AG20443 (cell line): ENCODE results near the gene SEMA4A.
A peak's percentile ranks its signal among the peaks of the same experiment; 100 is the strongest.
"Not testable (repeated sequence)": the region's sequence is repeated elsewhere in the genome, so short reads cannot be mapped to it uniquely, and the experiment has no call there.

Experiments used
- DNase-seq: peaks from one replicate; pipeline ENCODE4 v3.0.0; 2012; ENCODE audit warnings: low spot score, mixed read lengths

SEMA4A gene

GRCh38 chr1:156160000-156160742 is 6.8 kb downstream of the SEMA4A start:
- DNase-seq, result no peak

- DNase-seq, result peak; percentile 91
Observed at GRCh38 chr1:156160743-156161171, 7.4 kb downstream of the SEMA4A start.

GRCh38 chr1:156162430-156163037 is 9.1 kb downstream of the SEMA4A start:
- DNase-seq, result no peak

GRCh38 chr1:156163712-156164111 is 10.3 kb downstream of the SEMA4A start:
- no peak for DNase-seq

GRCh38 chr1:156164125-156164831 is 10.9 kb downstream of the SEMA4A start:
- DNase-seq, result no peak

GRCh38 chr1:156165083-156165482 is 11.7 kb downstream of the SEMA4A start:
- no peak for DNase-seq

GRCh38 chr1:156167536-156167935 is 14.2 kb downstream of the SEMA4A start:
- peak; percentile 13 for DNase-seq

GRCh38 chr1:156172696-156173470 is 19.5 kb downstream of the SEMA4A start:
- peak; percentile 7 for DNase-seq

- no peak for DNase-seq
Observed at GRCh38 chr1:156176610-156177210, 23.3 kb downstream of the SEMA4A start.

GRCh38 chr1:156177919-156178654 is 24.7 kb downstream of the SEMA4A start:
- no peak for DNase-seq

- DNase-seq, result no peak
Observed at GRCh38 chr1:156180471-156180870, 27.1 kb downstream of the SEMA4A start.

- DNase-seq, result not testable (repeated sequence)
Observed at GRCh38 chr1:156181391-156181924, 28.1 kb downstream of the SEMA4A start.

- not testable (repeated sequence) for DNase-seq
Observed at GRCh38 chr1:156182010-156182779, 28.8 kb downstream of the SEMA4A start.

- not testable (repeated sequence) for DNase-seq
Observed at GRCh38 chr1:156186347-156187177, 33.2 kb downstream of the SEMA4A start.

- not testable (repeated sequence) for DNase-seq
Observed at GRCh38 chr1:156190265-156190664, 36.9 kb downstream of the SEMA4A start.

GRCh38 chr1:156191292-156191964 is 38.0 kb downstream of the SEMA4A start:
- DNase-seq, result no peak

GRCh38 chr1:156193208-156193487 is 39.8 kb downstream of the SEMA4A start:
- no peak for DNase-seq

GRCh38 chr1:156193488-156194299 is 40.3 kb downstream of the SEMA4A start, which contains the start of gene SLC25A44:
Gene SLC25A44, plus strand, starts transcription at chr1:156194104. Its CDS starts 5,744 bp downstream, at chr1:156199848.
- peak; percentile 98 for DNase-seq
